K562 (cell line): ENCODE measurements around the gene METRNL. TPM values are rescaled to one million over a fixed set of nuclear protein-coding genes. Genes with fewer than 3 reads are reported as not detected.

Experiments
- ARID1B ChIP-seq: fragments of 450-650 bp; IDR thresholded peaks from 2 replicates; pipeline ENCODE4 v1.6.1; 2016; ENCODE audit warnings: antibody characterized with exemption, mild to moderate bottlenecking, inconsistent platforms
- CBFA2T3 ChIP-seq: fragments of 450-650 bp; IDR thresholded peaks from 2 replicates; pipeline ENCODE4 v1.6.1; 2017
- CREB1 ChIP-seq, 2 experiments: sonication (generic) in 1 of 2; formaldehyde crosslinking in 1 of 2; IDR thresholded peaks; 2 replicates each; pipeline versions ENCODE4 v1.6.1 to v1.8.0; 2012 to 2022; ENCODE audit warnings: inconsistent platforms in 1 of 2, mild to moderate bottlenecking in 1 of 2, missing genetic modification reagents in 1 of 2, moderate library complexity in 1 of 2
- DACH1 ChIP-seq: fragments of 450-650 bp; IDR thresholded peaks from 2 replicates; pipeline ENCODE4 v1.6.1; 2018; ENCODE audit not compliant: partially characterized antibody
- ESRRB ChIP-seq: fragments of 250-450 bp; sonication (Bioruptor Pico); IDR thresholded peaks from 2 replicates; pipeline ENCODE4 v1.5.0; 2020; ENCODE audit warnings: mild to moderate bottlenecking, moderate library complexity, borderline replicate concordance
- ILK ChIP-seq: fragments of 450-650 bp; IDR thresholded peaks from 2 replicates; pipeline ENCODE4 v1.6.1; 2016; ENCODE audit warnings: missing genetic modification characterization, low read depth, mild to moderate bottlenecking, missing compliant biosample characterization, moderate library complexity, borderline replicate concordance
- MTA3 ChIP-seq: fragments of 450-650 bp; formaldehyde crosslinking; IDR thresholded peaks from 2 replicates; pipeline ENCODE4 v1.6.1; 2017; ENCODE audit warnings: mild to moderate bottlenecking, borderline replicate concordance
- NR4A1 ChIP-seq, 2 experiments: fragments of 250-450 bp in 1 of 2; fragments of 450-650 bp in 1 of 2; sonication (Bioruptor Pico) in 1 of 2; IDR thresholded peaks; 2 replicates each; pipeline versions ENCODE4 v1.4.0 to v1.6.1; 2016 to 2020; ENCODE audit warnings: mild to moderate bottlenecking in 2 of 2, missing compliant biosample characterization in 1 of 2, missing genetic modification characterization in 1 of 2, moderate library complexity in 1 of 2
- RBM17 ChIP-seq: fragments of 200-400 bp; formaldehyde crosslinking; IDR thresholded peaks from 2 replicates; pipeline ENCODE4 v1.6.1; 2017; ENCODE audit warnings: low read depth, mild to moderate bottlenecking, low read length, borderline replicate concordance
- SOX6 ChIP-seq: fragments of 450-650 bp; IDR thresholded peaks from 2 replicates; pipeline ENCODE4 v1.6.1; 2014; ENCODE audit warnings: mild to moderate bottlenecking
- SRSF3 ChIP-seq: fragments of 200-400 bp; formaldehyde crosslinking; IDR thresholded peaks from 2 replicates; pipeline ENCODE4 v1.6.1; 2016; ENCODE audit warnings: mild to moderate bottlenecking, low read length, moderate library complexity; ENCODE audit not compliant: insufficient read depth
- polyA plus RNA-seq, 8 experiments: library from polyadenylated mRNA; depleted of rRNA in 4 of 8; stranded (reverse) in 5 of 8; unstranded in 3 of 8; fragments of >200 nt; fragmentation: Nextera tagmentation in 2 of 8; fragmentation: Illumina TruSeq in 1 of 8; extraction: Ambion mirVana in 2 of 8; extraction: Trizol in 1 of 8; gene quantifications; 2 replicates each; pipeline versions ENCODE4 v1.2.1 to v1.2.3, GENCODE V29; 2011 to 2014; ENCODE audit warnings: inconsistent platforms in 1 of 8, missing spikeins in 1 of 8
- total RNA-seq, 7 experiments: library from RNA; depleted of rRNA in 6 of 7; stranded (reverse); fragments of >200 nt in 6 of 7; fragmentation: Illumina TruSeq in 2 of 7; extraction: Trizol in 2 of 7; gene quantifications; 2 replicates each; pipeline versions ENCODE4 v1.2.1 to v1.2.3, GENCODE V29; 2011 to 2021; ENCODE audit warnings: low replicate concordance in 1 of 7
- TF ChIP-seq, protein P1 (sequence below), 2 experiments: fragments of 450-650 bp; IDR thresholded peaks; 2 replicates each; pipeline ENCODE4 v1.6.1; 2016; ENCODE audit warnings: mild to moderate bottlenecking in 2 of 2, borderline replicate concordance in 1 of 2, low read depth in 1 of 2, moderate library complexity in 1 of 2
- TF ChIP-seq, protein P2 (sequence below): sonication (generic); formaldehyde crosslinking; IDR thresholded peaks from 2 replicates; pipeline ENCODE4 v1.9.0; 2022; ENCODE audit warnings: mild to moderate bottlenecking, missing genetic modification reagents
- TF ChIP-seq, protein P3 (sequence below): fragments of 450-650 bp; formaldehyde crosslinking; IDR thresholded peaks from 2 replicates; pipeline ENCODE4 v1.4.0; 2020; ENCODE audit warnings: mild to moderate bottlenecking, moderate library complexity

Gene METRNL
- total and polyA plus RNA-seq, 9 of the 15 experiments (the other 6 are each of a cell fraction or from before 2014, with no cell fraction given): 0.17 to 31.8 (median 2.9) TPM

DNA sequence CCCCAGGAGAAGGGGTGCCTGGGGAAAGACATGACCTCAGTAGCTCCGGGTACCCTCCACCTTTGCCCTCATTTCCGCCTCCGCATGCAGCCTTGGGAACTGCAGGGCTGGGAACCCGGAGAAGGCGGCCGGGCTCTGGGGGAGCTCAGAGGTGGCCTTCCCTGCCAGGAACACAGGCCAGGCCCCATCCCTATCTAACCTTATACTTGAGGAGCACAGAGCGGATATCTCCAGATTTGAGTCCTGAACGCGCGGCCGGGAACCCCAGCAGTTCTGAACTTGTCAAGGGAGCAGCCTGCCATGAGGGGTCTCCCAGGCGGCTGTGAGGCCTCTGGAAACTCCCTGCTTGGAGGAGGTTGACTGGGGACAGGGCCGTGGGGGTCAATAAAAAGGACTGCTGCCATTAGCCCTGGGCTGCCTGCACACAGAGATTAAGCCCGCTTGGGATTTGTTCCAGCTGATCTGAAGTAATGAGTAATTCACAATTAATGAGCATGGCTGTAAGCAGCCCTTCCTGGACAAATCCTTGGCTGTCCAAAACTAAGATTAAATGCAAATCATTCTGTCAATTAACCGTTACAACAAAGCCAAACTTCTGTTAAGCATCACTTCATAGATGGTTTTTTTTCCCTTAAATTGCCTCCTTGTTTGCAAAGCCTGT is 26.3 kb upstream of the METRNL start (continued):
- TF ChIP-seq MTA3 (no peak), ARID1B (0 out of 2 replicates have a peak, but pooled peaks have one; percentile 9), SRSF3 (no peak), CREB1 (IDR thresholded peaks at IDR 0.05) (no peak), CREB1 (CRISPR knock-in tag; IDR thresholded peaks at IDR 0.05) (no peak), NR4A1 (CRISPR knock-in tag; IDR thresholded peaks at IDR 0.05) (no peak), NR4A1 (tag; IDR thresholded peaks at IDR 0.05) (no peak), CBFA2T3 (peak; percentile 16; the same call in 1 of the 2 replicates), SOX6 (no peak), ILK (tag) (no peak), RBM17 (no peak), ESRRB (CRISPR knock-in tag) (no peak), DACH1 (peak; percentile 24)
- TF ChIP-seq, protein P1, sequence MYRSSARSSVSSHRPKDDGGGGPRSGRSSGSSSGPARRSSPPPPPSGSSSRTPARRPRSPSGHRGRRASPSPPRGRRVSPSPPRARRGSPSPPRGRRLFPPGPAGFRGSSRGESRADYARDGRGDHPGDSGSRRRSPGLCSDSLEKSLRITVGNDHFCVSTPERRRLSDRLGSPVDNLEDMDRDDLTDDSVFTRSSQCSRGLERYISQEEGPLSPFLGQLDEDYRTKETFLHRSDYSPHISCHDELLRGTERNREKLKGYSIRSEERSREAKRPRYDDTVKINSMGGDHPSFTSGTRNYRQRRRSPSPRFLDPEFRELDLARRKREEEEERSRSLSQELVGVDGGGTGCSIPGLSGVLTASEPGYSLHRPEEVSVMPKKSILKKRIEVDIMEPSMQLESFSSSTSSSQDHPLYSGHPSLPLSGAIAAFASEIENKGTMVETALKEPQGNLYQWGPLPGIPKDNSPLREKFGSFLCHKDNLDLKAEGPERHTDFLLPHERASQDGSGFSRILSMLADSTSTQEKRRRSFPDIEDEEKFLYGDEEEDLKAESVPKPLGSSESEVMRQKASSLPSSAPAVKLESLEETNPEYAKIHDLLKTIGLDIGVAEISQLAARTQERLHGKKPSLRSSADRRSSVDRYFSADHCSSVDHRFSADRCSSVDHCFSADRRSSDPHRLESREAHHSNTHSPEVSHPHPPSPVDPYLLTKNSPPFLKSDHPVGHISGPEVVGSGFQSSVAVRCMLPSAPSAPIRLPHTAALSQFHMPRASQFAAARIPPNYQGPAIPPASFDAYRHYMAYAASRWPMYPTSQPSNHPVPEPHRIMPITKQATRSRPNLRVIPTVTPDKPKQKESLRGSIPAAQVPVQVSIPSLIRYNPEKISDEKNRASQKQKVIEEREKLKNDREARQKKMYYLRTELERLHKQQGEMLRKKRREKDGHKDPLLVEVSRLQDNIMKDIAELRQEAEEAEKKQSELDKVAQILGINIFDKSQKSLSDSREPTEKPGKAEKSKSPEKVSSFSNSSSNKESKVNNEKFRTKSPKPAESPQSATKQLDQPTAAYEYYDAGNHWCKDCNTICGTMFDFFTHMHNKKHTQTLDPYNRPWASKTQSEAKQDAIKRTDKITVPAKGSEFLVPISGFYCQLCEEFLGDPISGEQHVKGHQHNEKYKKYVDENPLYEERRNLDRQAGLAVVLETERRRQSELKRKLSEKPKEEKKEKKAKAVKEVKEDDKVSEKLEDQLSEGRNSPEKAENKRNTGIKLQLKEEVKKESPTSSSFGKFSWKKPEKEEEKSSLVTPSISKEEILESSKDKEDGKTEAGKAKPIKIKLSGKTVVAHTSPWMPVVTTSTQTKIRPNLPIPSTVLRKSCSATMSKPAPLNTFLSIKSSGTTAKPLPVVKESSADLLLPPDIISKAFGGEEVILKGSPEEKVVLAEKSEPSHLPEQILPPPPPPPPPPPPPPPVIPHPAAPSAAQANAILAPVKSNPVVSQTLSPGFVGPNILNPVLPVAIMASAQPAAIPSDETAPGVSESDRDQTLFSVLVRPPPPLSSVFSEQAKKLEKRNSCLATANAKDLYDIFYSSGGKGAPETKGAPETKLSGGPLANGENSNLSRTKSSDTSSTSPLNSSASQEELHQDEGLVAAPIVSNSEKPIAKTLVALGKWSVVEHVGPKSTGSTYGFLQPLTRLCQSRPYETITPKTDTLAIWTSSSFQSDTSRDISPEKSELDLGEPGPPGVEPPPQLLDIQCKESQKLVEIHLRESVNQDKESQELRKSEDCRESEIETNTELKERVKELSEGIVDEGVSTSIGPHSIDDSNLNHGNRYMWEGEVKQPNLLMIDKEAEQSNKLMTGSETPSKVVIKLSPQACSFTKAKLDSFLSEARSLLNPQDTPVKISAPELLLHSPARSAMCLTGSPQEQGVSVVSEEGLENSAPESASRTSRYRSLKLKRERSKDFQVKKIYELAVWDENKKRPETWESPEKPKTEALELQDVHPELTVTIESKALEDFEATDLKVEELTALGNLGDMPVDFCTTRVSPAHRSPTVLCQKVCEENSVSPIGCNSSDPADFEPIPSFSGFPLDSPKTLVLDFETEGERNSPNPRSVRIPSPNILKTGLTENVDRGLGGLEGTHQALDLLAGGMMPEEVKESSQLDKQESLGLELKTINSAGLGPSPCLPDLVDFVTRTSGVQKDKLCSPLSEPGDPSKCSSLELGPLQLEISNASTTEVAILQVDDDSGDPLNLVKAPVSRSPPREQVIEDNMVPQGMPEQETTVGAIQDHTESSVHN (IDR thresholded peaks at IDR 0.05; ENCODE audit: borderline replicate concordance in 1 of 2, low read depth in 1 of 2): no peak
- TF ChIP-seq, protein P2, sequence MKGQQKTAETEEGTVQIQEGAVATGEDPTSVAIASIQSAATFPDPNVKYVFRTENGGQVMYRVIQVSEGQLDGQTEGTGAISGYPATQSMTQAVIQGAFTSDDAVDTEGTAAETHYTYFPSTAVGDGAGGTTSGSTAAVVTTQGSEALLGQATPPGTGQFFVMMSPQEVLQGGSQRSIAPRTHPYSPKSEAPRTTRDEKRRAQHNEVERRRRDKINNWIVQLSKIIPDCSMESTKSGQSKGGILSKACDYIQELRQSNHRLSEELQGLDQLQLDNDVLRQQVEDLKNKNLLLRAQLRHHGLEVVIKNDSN (CRISPR knock-in tag): no peak
- TF ChIP-seq, protein P3, sequence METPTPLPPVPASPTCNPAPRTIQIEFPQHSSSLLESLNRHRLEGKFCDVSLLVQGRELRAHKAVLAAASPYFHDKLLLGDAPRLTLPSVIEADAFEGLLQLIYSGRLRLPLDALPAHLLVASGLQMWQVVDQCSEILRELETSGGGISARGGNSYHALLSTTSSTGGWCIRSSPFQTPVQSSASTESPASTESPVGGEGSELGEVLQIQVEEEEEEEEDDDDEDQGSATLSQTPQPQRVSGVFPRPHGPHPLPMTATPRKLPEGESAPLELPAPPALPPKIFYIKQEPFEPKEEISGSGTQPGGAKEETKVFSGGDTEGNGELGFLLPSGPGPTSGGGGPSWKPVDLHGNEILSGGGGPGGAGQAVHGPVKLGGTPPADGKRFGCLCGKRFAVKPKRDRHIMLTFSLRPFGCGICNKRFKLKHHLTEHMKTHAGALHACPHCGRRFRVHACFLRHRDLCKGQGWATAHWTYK (CRISPR knock-in tag): no peak
